Endothelial cell of umbilical vein (primary cell): ENCODE data around the gene EHF. TPM values are rescaled to one million over a fixed set of nuclear protein-coding genes. Genes with fewer than 3 reads are reported as not detected.

ENCODE experiments used
- BruUV-seq: library from RNA; stranded (reverse); fragments of 400-500 nt; replicated peaks from 2 replicates; lab custom pipeline; 2021; lab: Mats Ljungman, UMichigan
- CTCF ChIA-PET: fragments of 300-600, 350-600 bp; sonication (Branson Sonifier 250); formaldehyde crosslinking; loops from one replicate; lab custom pipeline; 2021; ENCODE audit warnings: antibody characterized with exemption, inconsistent platforms; lab: Charles Lee
- POLR2A ChIA-PET: fragments of 300-600, 350-600 bp; sonication (Branson Sonifier 250); formaldehyde crosslinking; loops from one replicate; lab custom pipeline; 2021; ENCODE audit warnings: antibody characterized with exemption, inconsistent platforms; lab: Charles Lee
- DNase-seq: peaks from one replicate; pipeline ENCODE4 v3.0.0-alpha.2; 2011; ENCODE audit warnings: low read depth, low spot score
- FAIRE-seq: peaks from 2 replicates; lab custom pipeline; 2011; peaks lifted over from hg19 to GRCh38; lab: Jason Lieb, UNC
- H2AFZ ChIP-seq: 2 replicates; pipeline ENCODE4 v1.6.0; 2012; ENCODE audit warnings: low read depth, low read length, control low read depth, inconsistent platforms
- H3K27ac ChIP-seq: 2 replicates; pipeline ENCODE4 v1.5.1; 2011; ENCODE audit warnings: low read depth, mild to moderate bottlenecking, control low read depth, low read length, moderate library complexity; ENCODE audit not compliant: insufficient read depth
- H3K27me3 ChIP-seq, 2 experiments: 2 replicates each; pipeline versions ENCODE4 v1.6.0 to v1.6.1; 2011; ENCODE audit warnings: low read length in 2 of 2, mixed read lengths in 1 of 2; ENCODE audit not compliant: control insufficient read depth in 2 of 2, insufficient read depth in 2 of 2
- H3K36me3 ChIP-seq, 2 experiments: 2 replicates in 1 of 2; 3 replicates in 1 of 2; pipeline ENCODE4 v1.5.1; 2011; ENCODE audit warnings: low read length in 2 of 2, mild to moderate bottlenecking in 1 of 2, moderate library complexity in 1 of 2; ENCODE audit not compliant: control insufficient read depth in 2 of 2, insufficient read depth in 2 of 2; ENCODE audit errors: extremely low read depth in 1 of 2
- H3K4me1 ChIP-seq: 3 replicates; pipeline ENCODE4 v1.5.1; 2011; ENCODE audit warnings: mild to moderate bottlenecking, low read length; ENCODE audit not compliant: control insufficient read depth, insufficient read depth; ENCODE audit errors: extremely low read depth
- H3K4me2 ChIP-seq: 2 replicates; pipeline ENCODE4 v1.6.1; 2011; ENCODE audit warnings: low read length, control low read depth, mixed read lengths; ENCODE audit not compliant: insufficient read depth
- H3K4me3 ChIP-seq, 3 experiments: fragments of 200-600 bp in 1 of 3; sonication (generic), shearing (Covaris generic) in 1 of 3; replicated peaks in 1 of 3; 2 replicates each; pipeline ENCODE4 v1.5.1; 2011 to 2016; ENCODE audit warnings: control low read depth in 3 of 3, low read length in 3 of 3, mild to moderate bottlenecking in 2 of 3, inconsistent platforms in 1 of 3, low read depth in 1 of 3, moderate library complexity in 1 of 3; ENCODE audit not compliant: insufficient read depth in 1 of 3
- H3K79me2 ChIP-seq: 2 replicates; pipeline ENCODE4 v1.6.0; 2012; ENCODE audit warnings: low read length, inconsistent platforms; ENCODE audit not compliant: control insufficient read depth, insufficient read depth
- H3K9ac ChIP-seq: replicated peaks from 2 replicates; pipeline ENCODE3; 2011; ENCODE audit warnings: low read length, control low read depth; ENCODE audit not compliant: insufficient read depth; ENCODE audit errors: extremely low read depth
- H3K9me1 ChIP-seq: replicated peaks from 3 replicates; pipeline ENCODE4 v1.6.0; 2011; ENCODE audit warnings: mild to moderate bottlenecking, low read length; ENCODE audit not compliant: control insufficient read depth, insufficient read depth; ENCODE audit errors: extremely low read depth
- H3K9me3 ChIP-seq: replicated peaks from 2 replicates; pipeline ENCODE4 v1.5.1; 2012; ENCODE audit warnings: low read length, inconsistent platforms; ENCODE audit not compliant: control insufficient read depth, insufficient read depth
- H4K20me1 ChIP-seq: replicated peaks from 2 replicates; pipeline ENCODE3; 2011; ENCODE audit warnings: mild to moderate bottlenecking, low read length; ENCODE audit not compliant: control insufficient read depth, insufficient read depth; ENCODE audit errors: extremely low read depth
- CTCF ChIP-seq, 2 donors: IDR thresholded peaks; 1 replicate in 1 of 2; 2 replicates in 1 of 2; pipeline ENCODE4 v1.5.1; 2011; ENCODE audit warnings: low read length in 2 of 2, mild to moderate bottlenecking in 2 of 2, moderate library complexity in 2 of 2, control low read depth in 1 of 2, inconsistent platforms in 1 of 2, low read depth in 1 of 2; ENCODE audit not compliant: insufficient read depth in 1 of 2; ENCODE audit errors: extremely low read depth in 1 of 2
- EZH2 ChIP-seq: IDR thresholded peaks from 2 replicates; pipeline ENCODE4 v1.6.1; 2012; ENCODE audit warnings: borderline replicate concordance, low read depth, mild to moderate bottlenecking, moderate library complexity, low read length, inconsistent platforms; ENCODE audit not compliant: severe bottlenecking
- FOS ChIP-seq: IDR thresholded peaks from 2 replicates; pipeline ENCODE4 v1.6.1; 2011; ENCODE audit warnings: mild to moderate bottlenecking, low read length, moderate library complexity, borderline replicate concordance; ENCODE audit not compliant: insufficient read depth
- GATA2 ChIP-seq: IDR thresholded peaks from 2 replicates; pipeline ENCODE4 v1.7.0; 2011; ENCODE audit warnings: low read depth, mild to moderate bottlenecking, moderate library complexity, mixed read lengths, low read length; ENCODE audit not compliant: insufficient read length, insufficient read depth
- JUN ChIP-seq: IDR thresholded peaks from 2 replicates; pipeline ENCODE4 v1.6.1; 2011; ENCODE audit warnings: borderline replicate concordance, low read depth; ENCODE audit not compliant: insufficient read length, insufficient read depth
- MAX ChIP-seq: IDR thresholded peaks from 2 replicates; pipeline ENCODE4 v1.6.1; 2011; ENCODE audit not compliant: insufficient read depth, insufficient read length
- MYC ChIP-seq: IDR thresholded peaks from one replicate; pipeline ENCODE4 v1.6.1; 2011; ENCODE audit warnings: mild to moderate bottlenecking, low read depth, low read length
- POLR2A ChIP-seq: IDR thresholded peaks from 2 replicates; pipeline ENCODE4 v1.6.1; 2012; ENCODE audit warnings: low read depth, mild to moderate bottlenecking, control low read depth, low read length
- POLR2AphosphoS5 ChIP-seq: IDR thresholded peaks from 2 replicates; pipeline ENCODE4 v1.6.1; 2012; ENCODE audit warnings: low read depth, mild to moderate bottlenecking, control low read depth, low read length, moderate library complexity; ENCODE audit not compliant: insufficient read depth
- dilution Hi-C: fragments of 300-500 bp; cut with MboI; formaldehyde crosslinking; loops from one replicate; pipeline ENCODE4 v1.15.0; 2019; ENCODE audit warnings: low sequenced_read_pairs; ENCODE audit not compliant: extremely low pct_ligation_motif_present
- intact Hi-C: fragments of 100-400 bp; cut with micrococcal nuclease; formaldehyde crosslinking; loops from one replicate; pipeline ENCODE4 v1.10.0; 2022
- polyA plus RNA-seq, 4 experiments: library from polyadenylated mRNA; depleted of rRNA in 3 of 4; stranded (reverse) in 3 of 4; unstranded in 1 of 4; fragments of >200 nt; gene quantifications; 2 replicates each; pipeline versions ENCODE4 v1.2.1 to v1.2.3, GENCODE V29; 2011 to 2012; ENCODE audit warnings: missing spikeins in 1 of 4
- total RNA-seq: library from RNA; stranded (reverse); gene quantifications from 2 replicates; pipeline ENCODE4 v1.2.3, GENCODE V29; 2021

The EHF gene
- total and polyA plus RNA-seq, 2 donors (not counting 3 experiments of a cell fraction or from before 2014, with no cell fraction given) = not detected

GRCh38 chr11:34668583-34669053, 47.7 kb downstream of the EHF start:
- no peak for TF ChIP-seq GATA2
- TF ChIP-seq MAX = no peak
- dilution Hi-C loops (no loop called here), intact Hi-C loops (no loop called here)
- H3K9ac ChIP-seq = no peak overlapping the region
- no peak overlapping the region for H3K4me3 ChIP-seq
- no peak for FAIRE-seq
- no peak overlapping the region for H3K27ac ChIP-seq
- POLR2A ChIA-PET = no interaction called here
- peaks cover 0 to 4% of the 10 kb centered on the region in 2 experiments for H3K27me3 ChIP-seq
- no peak overlapping the region for H2AFZ ChIP-seq
- no peaks in the 10 kb centered on the region for H3K9me3 ChIP-seq
- H3K79me2 ChIP-seq = no peaks in the 10 kb centered on the region
- no peaks in the 10 kb centered on the region for H3K36me3 ChIP-seq
- no peak for DNase-seq
- H3K4me1 ChIP-seq = no peaks in the 10 kb centered on the region
- no TSS peak for BruUV-seq
- CTCF ChIA-PET = no interaction called here
- H3K4me2 ChIP-seq = no peak overlapping the region
- H4K20me1 ChIP-seq = no peaks in the 10 kb centered on the region
- no peaks in the 10 kb centered on the region for H3K9me1 ChIP-seq

GRCh38 chr11:34669458-34669857, 48.6 kb downstream of the EHF start:
- POLR2A ChIA-PET = no interaction called here
- DNase-seq (no peak), FAIRE-seq (no peak)
- Histone ChIP-seq H3K27ac (no peak overlapping the region), H3K36me3 (no peaks in the 10 kb centered on the region), H2AFZ (no peak overlapping the region), H3K4me1 (no peaks in the 10 kb centered on the region), H3K9ac (no peak overlapping the region), H3K9me3 (no peaks in the 10 kb centered on the region), H3K4me3 (no peak overlapping the region), H3K9me1 (no peaks in the 10 kb centered on the region), H3K79me2 (no peaks in the 10 kb centered on the region), H4K20me1 (no peaks in the 10 kb centered on the region), H3K4me2 (no peak overlapping the region), H3K27me3 (peaks cover 0 to 9% of the 10 kb centered on the region in 2 experiments)
- no peak for TF ChIP-seq MAX
- no peak for TF ChIP-seq POLR2AphosphoS5
- no peak for TF ChIP-seq JUN
- TF ChIP-seq CTCF (IDR thresholded peaks at IDR 0.05; ENCODE audit: extremely low read depth in 1 of 2, insufficient read depth in 1 of 2, low read depth in 1 of 2, low read length in 2 of 2) = no peak
- no peak for TF ChIP-seq GATA2
- TF ChIP-seq POLR2A = no peak
- TF ChIP-seq EZH2 = no peak
- no peak for TF ChIP-seq MYC
- no peak for TF ChIP-seq FOS
- dilution Hi-C loops (no loop called here), intact Hi-C loops (no loop called here)
- CTCF ChIA-PET = no interaction called here
- no TSS peak for BruUV-seq
